ENCODE results near the gene PDLIM3. TPM values are rescaled to one million over a fixed set of nuclear protein-coding genes. Genes with fewer than 3 reads are reported as not detected.

PDLIM3 gene
- total and polyA plus RNA-seq, 8 donors = 12.9 to 43.1 (median 14.9) TPM

GRCh38 chr4:185456131-185456530 is 79.2 kb downstream of the PDLIM3 start:
- TF ChIP-seq CTCF (IDR thresholded peaks at IDR 0.05) = no peak
- DNase-seq (no peak), ATAC-seq (no peak)
- Histone ChIP-seq H3K27me3 (no peaks in the 10 kb centered on the region), H3K4me1 (no peaks in the 10 kb centered on the region), H3K4me3 (no peak overlapping the region), H3K27ac (no peak overlapping the region), H3K36me3 (no peaks in the 10 kb centered on the region), H3K9me3 (no peaks in the 10 kb centered on the region)
- intact Hi-C loops (cut with DNase I) = no loop called here

Other genes with a start within 250 kb of the PDLIM3 start
- under 1 TPM; 0.47 to 0.79 TPM for gene LRP2BP, start 139.6 kb downstream of the PDLIM3 start, total RNA-seq
- gene LRP2BP, start 139.6 kb downstream of the PDLIM3 start, polyA plus RNA-seq (ENCODE audit: insufficient read length in 6 of 6) = 1 to 10 TPM; 3.7 to 6.4 (median 6.2) TPM
- 1 to 10 TPM; 5.2 to 8.2 TPM for gene ANKRD37, start 138.7 kb downstream of the PDLIM3 start, total RNA-seq
- gene ANKRD37, start 138.7 kb downstream of the PDLIM3 start, polyA plus RNA-seq (ENCODE audit: insufficient read length in 6 of 6) = 10 to 100 TPM; 11.3 to 25.3 (median 16.3) TPM
- 10 to 100 TPM; 20.1 to 28.4 TPM for gene UFSP2, start 109.5 kb downstream of the PDLIM3 start, total RNA-seq
- gene UFSP2, start 109.5 kb downstream of the PDLIM3 start, polyA plus RNA-seq (ENCODE audit: insufficient read length in 6 of 6) = 10 to 100 TPM; 74.2 to 86.5 (median 77.7) TPM
- gene CCDC110, start 63.8 kb downstream of the PDLIM3 start, total RNA-seq = 1 to 10 TPM; 1.3 to 2.1 TPM
- 1 to 10 TPM; 2.3 to 3.5 (median 3.0) TPM for gene CCDC110, start 63.8 kb downstream of the PDLIM3 start, polyA plus RNA-seq (ENCODE audit: insufficient read length in 6 of 6)

Data from left lung (tissue), 10 donors.